Measurements from ENCODE around the gene KRT86.

Gene KRT86

DNA sequence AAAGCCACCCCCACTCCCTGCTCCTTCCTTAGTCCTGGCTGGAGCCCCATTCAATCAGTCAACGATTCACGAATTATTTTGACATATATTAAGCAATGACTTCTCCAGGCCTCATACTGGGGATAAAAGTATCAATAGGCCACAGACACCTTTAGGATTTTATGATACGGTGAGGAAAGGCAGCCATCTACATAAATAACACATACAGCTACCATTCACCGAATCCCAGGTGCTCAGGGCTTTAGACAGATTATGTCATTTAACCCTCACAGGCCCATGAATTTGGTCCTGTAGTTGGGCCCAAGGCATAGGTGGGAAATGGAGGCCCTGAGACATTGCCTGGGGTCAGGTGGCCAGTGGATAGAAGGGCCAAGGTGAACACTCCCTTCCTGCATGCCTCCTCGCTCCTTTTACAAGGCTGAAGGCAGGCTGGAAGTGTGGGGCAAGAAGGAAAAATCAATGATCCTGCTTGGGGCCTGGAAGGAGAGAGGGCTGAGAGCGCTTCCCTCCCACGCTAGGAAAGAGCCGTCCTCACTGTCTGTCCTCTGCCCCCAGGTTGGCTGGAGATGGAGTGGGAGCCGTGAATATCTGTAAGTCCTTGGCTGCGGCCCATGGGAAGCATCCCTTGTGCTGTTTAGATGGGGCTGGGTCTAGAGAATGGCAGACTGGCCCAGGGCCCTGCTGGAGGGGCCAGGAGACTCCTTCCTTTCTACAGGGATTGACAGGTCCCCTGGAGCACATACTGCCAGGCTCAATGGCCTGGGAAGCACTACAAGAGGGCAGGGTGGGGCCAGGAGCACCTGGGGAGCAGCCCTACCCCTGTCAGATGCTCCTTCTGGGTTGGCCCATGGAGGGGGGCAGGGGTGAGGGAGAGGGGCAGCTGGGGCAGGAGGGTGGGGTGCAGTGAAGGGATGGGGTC lies 26.6 kb upstream of the KRT86 start:
- TF ChIP-seq, protein P1, sequence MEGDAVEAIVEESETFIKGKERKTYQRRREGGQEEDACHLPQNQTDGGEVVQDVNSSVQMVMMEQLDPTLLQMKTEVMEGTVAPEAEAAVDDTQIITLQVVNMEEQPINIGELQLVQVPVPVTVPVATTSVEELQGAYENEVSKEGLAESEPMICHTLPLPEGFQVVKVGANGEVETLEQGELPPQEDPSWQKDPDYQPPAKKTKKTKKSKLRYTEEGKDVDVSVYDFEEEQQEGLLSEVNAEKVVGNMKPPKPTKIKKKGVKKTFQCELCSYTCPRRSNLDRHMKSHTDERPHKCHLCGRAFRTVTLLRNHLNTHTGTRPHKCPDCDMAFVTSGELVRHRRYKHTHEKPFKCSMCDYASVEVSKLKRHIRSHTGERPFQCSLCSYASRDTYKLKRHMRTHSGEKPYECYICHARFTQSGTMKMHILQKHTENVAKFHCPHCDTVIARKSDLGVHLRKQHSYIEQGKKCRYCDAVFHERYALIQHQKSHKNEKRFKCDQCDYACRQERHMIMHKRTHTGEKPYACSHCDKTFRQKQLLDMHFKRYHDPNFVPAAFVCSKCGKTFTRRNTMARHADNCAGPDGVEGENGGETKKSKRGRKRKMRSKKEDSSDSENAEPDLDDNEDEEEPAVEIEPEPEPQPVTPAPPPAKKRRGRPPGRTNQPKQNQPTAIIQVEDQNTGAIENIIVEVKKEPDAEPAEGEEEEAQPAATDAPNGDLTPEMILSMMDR (IDR thresholded peaks at IDR 0.05; ENCODE audit: low read depth, low read length, missing control alignments): no peak
- no peak overlapping the region for H3K4me3 ChIP-seq (replicated peaks; ENCODE audit: low read depth, low read length)
- DNase-seq (ENCODE audit: extremely low read depth, low read depth): no peak

DNA sequence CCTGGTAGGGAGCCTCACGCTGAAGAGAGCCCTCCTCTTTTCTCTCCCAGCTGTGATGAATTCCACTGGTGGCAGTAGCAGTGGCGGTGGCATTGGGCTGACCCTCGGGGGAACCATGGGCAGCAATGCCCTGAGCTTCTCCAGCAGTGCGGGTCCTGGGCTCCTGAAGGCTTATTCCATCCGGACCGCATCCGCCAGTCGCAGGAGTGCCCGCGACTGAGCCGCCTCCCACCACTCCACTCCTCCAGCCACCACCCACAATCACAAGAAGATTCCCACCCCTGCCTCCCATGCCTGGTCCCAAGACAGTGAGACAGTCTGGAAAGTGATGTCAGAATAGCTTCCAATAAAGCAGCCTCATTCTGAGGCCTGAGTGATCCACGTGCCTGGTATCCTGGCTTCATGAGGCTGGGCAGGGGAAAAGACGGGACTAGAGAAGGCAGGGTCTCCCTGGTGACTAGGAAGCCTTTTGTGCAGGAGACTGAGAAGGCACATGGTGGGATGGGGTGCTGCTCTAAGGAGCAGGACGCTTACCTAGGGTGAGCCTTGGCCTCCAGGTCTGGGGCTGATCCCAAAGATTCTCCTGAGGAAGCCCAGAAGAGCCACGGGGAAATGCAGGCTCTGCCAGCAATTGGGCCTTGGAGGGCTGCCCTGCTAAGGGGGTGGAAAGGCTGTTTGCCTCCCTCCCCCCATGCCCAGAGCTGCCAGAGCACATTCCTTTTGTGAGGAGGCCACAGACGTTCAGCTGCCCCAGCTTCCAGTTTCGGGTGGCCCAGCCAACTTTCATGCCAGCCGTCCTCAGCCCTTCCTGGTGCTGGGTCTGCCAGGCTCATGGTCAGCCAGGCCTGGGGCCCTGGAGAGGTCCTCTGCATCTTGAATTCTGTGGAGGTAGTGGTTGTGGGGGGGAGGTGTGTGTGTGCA lies 25.6 kb upstream of the KRT86 start:
- DNase-seq (ENCODE audit: extremely low read depth, low read depth): no peak
- no peak overlapping the region for H3K4me3 ChIP-seq (replicated peaks; ENCODE audit: low read depth, low read length)
- TF ChIP-seq, protein P1 (IDR thresholded peaks at IDR 0.05; ENCODE audit: low read depth, low read length, missing control alignments): no peak

GRCh38 chr12:52249511-52250047 lies 24.9 kb upstream of the KRT86 start:
- no peak for DNase-seq (ENCODE audit: extremely low read depth, low read depth)
- TF ChIP-seq, protein P1 (IDR thresholded peaks at IDR 0.05; ENCODE audit: low read depth, low read length, missing control alignments): no peak
- H3K4me3 ChIP-seq (replicated peaks; ENCODE audit: low read depth, low read length): no peak overlapping the region

DNA sequence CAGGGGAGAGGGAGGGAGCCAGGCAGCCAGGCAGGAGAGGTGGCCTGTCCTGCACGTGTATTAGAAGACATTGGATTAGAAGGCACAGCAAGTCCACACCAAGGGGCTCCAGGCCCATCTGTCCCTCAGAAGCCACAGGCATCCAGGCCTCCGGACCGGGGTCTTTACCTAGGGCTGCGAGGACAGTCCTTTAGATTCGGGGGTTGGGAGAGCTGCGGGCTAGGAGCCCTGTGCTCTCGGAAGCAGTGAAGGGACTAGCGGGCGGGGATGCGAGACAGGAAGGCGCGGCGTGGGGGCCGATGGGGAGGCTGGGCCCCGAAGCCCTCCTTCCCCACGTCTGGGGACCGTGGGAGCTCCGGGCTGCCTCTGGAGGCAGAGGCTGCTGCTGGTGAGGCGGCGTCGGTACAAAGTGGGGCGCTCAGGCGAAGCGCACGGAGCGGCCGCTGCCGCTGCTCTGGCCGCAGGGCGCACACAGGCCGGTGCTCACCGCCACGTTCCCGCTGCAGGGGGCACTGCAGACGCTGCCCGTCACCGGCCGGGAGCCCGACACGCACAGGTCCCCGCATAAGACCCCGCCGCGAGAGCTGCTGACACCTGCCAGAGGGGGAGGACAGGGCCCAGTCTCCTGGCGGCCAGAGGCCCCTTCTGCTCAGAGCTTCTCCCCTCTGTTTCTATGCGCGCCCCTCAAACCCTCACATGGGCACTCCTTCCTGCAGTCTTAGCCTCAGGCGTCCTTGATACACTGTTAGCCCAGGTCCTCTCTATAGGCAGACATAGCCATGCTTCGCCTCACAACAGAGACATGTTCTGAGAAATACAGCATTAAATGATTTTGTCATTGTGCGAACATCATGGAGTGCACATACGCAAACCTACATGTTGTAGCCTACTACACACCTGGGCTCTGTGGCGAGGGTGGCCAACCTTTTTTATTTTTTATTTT lies 24.1 kb upstream of the KRT86 start:
- TF ChIP-seq, protein P1 (IDR thresholded peaks at IDR 0.05; ENCODE audit: low read depth, low read length, missing control alignments): no peak
- DNase-seq (ENCODE audit: extremely low read depth, low read depth): no peak
- H3K4me3 ChIP-seq (replicated peaks; ENCODE audit: low read depth, low read length): no peak overlapping the region

DNA sequence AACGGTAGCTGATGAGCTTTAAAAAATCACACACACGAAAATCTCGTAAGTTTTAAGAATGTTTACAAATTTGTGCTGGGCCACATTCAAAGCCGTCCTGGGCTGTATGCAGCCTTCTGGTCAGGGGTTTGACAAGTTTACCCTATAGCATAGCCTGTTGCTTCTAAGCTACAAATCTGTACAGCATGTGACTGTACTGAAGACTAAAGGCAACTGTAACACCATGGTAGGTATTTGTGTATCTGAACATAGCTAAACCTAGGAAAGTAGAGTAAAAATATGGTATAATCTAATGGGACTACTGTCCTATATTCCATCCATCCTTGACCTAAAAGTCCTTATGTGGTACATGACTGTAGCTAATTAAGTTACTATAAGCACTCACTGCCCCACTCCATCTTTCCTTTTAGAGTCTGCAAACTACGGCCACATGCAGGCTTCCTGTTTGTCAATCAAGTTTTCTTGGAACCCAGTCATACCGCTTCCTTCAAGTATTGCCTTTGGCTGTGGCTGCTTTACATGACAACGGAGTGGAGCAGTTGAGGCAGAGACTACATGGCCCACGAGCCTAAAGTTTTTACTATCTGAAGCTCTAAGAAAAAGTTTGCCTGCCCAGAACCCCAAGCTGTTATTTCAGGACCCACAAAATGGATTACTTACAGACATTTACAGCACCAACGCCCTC lies 22.9 kb upstream of the KRT86 start:
- no peak for DNase-seq (ENCODE audit: extremely low read depth, low read depth)
- no peak overlapping the region for H3K4me3 ChIP-seq (replicated peaks; ENCODE audit: low read depth, low read length)
- TF ChIP-seq, protein P1 (IDR thresholded peaks at IDR 0.05; ENCODE audit: low read depth, low read length, missing control alignments): no peak

Measured in HFF-Myc (cell line).